Gastroesophageal sphincter (tissue), 4 donors: Measurements from ENCODE around the gene BMP5. TPM values are rescaled to one million over a fixed set of nuclear protein-coding genes. Genes with fewer than 3 reads are reported as not detected.

ENCODE experiments used
- ATAC-seq: fragments of 150-250 bp; one replicate; pipeline ENCODE4 v1.9.1; 2016; ENCODE audit warnings: mild to moderate bottlenecking, moderate library complexity
- H3K27ac ChIP-seq, 4 donors: fragments of 200-600 bp; sonication (generic) in 3 of 4; 1 replicate in 3 of 4; 2 replicates in 1 of 4; pipeline ENCODE4 v1.5.1; 2016 to 2019
- H3K27me3 ChIP-seq: fragments of 200-600 bp; sonication (generic); one replicate; pipeline ENCODE4 v1.5.1; 2019
- H3K36me3 ChIP-seq, 2 donors: fragments of 200-600 bp; sonication (generic); one replicate each; pipeline ENCODE4 v1.5.1; 2019; ENCODE audit warnings: control low read depth in 1 of 2
- H3K4me1 ChIP-seq, 3 donors: fragments of 200-600 bp; sonication (generic); 1 replicate in 2 of 3; 2 replicates in 1 of 3; pipeline ENCODE4 v1.5.1; 2016 to 2019; ENCODE audit warnings: control low read depth in 2 of 3
- H3K4me3 ChIP-seq, 2 donors: fragments of 200-600 bp; sonication (generic); one replicate each; pipeline ENCODE4 v1.5.1; 2019; ENCODE audit warnings: mild to moderate bottlenecking in 1 of 2, moderate library complexity in 1 of 2
- H3K9me3 ChIP-seq, 3 donors: fragments of 200-600 bp; sonication (generic); one replicate each; pipeline ENCODE4 v1.5.1; 2017 to 2019; ENCODE audit warnings: control low read depth in 2 of 3
- EP300 ChIP-seq: sonication (generic); formaldehyde crosslinking; IDR thresholded peaks from one replicate; pipeline ENCODE4 v1.6.1; 2017; ENCODE audit warnings: antibody characterized with exemption, mild to moderate bottlenecking
- POLR2A ChIP-seq, 2 donors: fragments of 450-650 bp; IDR thresholded peaks; one replicate each; pipeline ENCODE4 v1.6.1; 2017; ENCODE audit warnings: antibody characterized with exemption in 2 of 2, mild to moderate bottlenecking in 2 of 2, moderate library complexity in 1 of 2
- POLR2AphosphoS5 ChIP-seq: sonication (generic); formaldehyde crosslinking; IDR thresholded peaks from one replicate; pipeline ENCODE4 v1.6.1; 2017; ENCODE audit warnings: antibody characterized with exemption
- WGBS, 2 donors: methylation state at CpG; one replicate each; pipeline ENCODE4 v1.1.5; 2018; ENCODE audit warnings: low coverage in 1 of 2; 5-methylcytosine and 5-hydroxymethylcytosine counted together
- total RNA-seq, 4 donors: library from RNA; depleted of rRNA; stranded (reverse); fragments of >200 nt; gene quantifications; one replicate each; pipeline ENCODE4 v1.1.0, GENCODE V29; 2016
- TF ChIP-seq, protein P1 (sequence below), 4 experiments: fragments of 200-600 bp in 2 of 4; fragments of 450-650 bp in 2 of 4; sonication (generic) in 1 of 4; IDR thresholded peaks; one replicate each; pipeline ENCODE4 v1.5.1; 2017 to 2019; ENCODE audit warnings: antibody characterized with exemption in 4 of 4, mild to moderate bottlenecking in 2 of 4, moderate library complexity in 2 of 4

The BMP5 gene
- total RNA-seq, 4 donors from 2014 or later: 0.40 to 2.6 (median 0.89) TPM

DNA sequence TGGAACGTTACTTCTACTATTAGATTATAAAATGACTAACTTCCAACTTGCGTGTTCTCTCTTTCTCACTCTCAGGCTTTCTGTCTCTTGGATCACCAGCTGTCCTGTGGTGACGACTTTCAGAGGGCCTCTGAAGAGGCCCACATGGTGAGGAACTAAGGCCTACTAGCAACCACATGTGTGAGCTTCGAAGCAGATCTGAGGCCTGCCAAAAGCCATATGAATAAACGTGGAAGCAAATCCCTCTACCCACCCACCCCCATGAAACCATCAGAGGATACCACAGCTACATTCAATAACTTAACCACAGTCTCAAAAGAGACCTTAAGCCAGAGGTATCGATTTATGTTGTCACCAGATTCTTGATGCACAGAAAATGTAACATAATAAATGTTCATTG lies 13.5 kb upstream of the BMP5 start:
- 82 to 100% methylated on average over 4 to 5 of the region's 6 CpGs for WGBS, 2 donors
- Histone ChIP-seq H3K4me3 (no peak overlapping the region), H3K36me3 (no peaks in the 10 kb centered on the region), H3K9me3 (no peaks in the 10 kb centered on the region), H3K27me3 (no peaks in the 10 kb centered on the region), H3K4me1 (peaks cover 0 to 7% (median 0%) of the 10 kb centered on the region in 3 donors), H3K27ac (no peak overlapping the region)
- TF ChIP-seq EP300 (no peak), POLR2AphosphoS5 (no peak), POLR2A (IDR thresholded peaks at IDR 0.05) (no peak)
- TF ChIP-seq, protein P1, sequence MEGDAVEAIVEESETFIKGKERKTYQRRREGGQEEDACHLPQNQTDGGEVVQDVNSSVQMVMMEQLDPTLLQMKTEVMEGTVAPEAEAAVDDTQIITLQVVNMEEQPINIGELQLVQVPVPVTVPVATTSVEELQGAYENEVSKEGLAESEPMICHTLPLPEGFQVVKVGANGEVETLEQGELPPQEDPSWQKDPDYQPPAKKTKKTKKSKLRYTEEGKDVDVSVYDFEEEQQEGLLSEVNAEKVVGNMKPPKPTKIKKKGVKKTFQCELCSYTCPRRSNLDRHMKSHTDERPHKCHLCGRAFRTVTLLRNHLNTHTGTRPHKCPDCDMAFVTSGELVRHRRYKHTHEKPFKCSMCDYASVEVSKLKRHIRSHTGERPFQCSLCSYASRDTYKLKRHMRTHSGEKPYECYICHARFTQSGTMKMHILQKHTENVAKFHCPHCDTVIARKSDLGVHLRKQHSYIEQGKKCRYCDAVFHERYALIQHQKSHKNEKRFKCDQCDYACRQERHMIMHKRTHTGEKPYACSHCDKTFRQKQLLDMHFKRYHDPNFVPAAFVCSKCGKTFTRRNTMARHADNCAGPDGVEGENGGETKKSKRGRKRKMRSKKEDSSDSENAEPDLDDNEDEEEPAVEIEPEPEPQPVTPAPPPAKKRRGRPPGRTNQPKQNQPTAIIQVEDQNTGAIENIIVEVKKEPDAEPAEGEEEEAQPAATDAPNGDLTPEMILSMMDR (IDR thresholded peaks at IDR 0.05): no peak
- no peak for ATAC-seq

- Histone ChIP-seq H3K9me3 (no peaks in the 10 kb centered on the region), H3K4me3 (no peak overlapping the region), H3K27me3 (no peaks in the 10 kb centered on the region), H3K4me1 (peaks cover 0 to 16% (median 0%) of the 10 kb centered on the region in 3 donors), H3K36me3 (no peaks in the 10 kb centered on the region), H3K27ac (no peak overlapping the region)
- ATAC-seq: no peak
- no peak for TF ChIP-seq POLR2AphosphoS5
- no peak for TF ChIP-seq POLR2A (IDR thresholded peaks at IDR 0.05)
- TF ChIP-seq, protein P1 (IDR thresholded peaks at IDR 0.05): peak in 1 of 4 experiments; percentile 38
- no peak for TF ChIP-seq EP300
- 91 to 94% methylated on average over 3 of the region's 3 CpGs for WGBS, 2 donors
These were observed 10.9 kb upstream of the BMP5 start for GRCh38 chr6:55886185-55886836.

DNA sequence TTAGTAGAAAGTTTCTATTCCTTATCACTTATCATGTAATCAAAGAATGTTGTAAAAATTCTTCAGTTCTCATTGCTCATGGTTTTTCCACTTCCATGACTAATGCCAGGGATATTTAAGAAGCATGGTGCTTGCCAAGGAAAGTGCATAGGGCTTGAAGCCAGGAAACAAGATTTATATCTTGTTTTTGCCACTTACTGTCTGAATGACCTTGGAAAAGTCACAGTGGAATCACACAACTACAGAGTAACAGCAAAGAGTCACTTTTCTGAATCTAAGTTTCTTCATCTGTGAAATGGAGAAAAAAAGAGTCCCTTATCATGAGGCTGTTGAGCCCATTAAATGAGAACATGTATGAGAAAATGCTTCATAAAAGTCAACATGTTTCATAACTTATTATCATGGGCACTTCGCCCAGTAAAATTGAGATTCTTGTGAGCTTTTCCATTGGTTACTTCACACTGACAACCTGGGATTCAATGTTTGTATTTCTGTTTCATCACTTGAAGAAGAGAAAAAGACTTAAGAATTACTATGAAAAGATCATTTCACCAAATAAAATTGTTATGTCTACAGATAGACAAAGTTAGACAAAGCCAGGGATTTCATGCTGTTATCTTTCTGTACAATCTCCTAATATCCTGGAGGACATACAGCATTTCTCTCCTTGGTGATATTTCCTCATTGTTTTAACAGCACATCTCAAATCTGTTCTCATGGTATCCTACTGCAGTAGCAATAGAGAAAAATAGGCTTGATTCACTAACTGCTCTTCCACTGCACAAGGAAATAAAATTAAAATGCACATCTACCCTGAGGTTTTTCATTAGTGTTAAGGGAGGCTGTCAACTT lies 7.6 kb upstream of the BMP5 start:
- 18 to 94% methylated on average over 1 of the region's 1 CpG for whole genome bisulfite sequencing, 2 donors
- peak; percentile 36 for ATAC-seq
- Histone ChIP-seq H3K27me3 (no peaks in the 10 kb centered on the region), H3K36me3 (no peaks in the 10 kb centered on the region), H3K9me3 (no peaks in the 10 kb centered on the region), H3K4me3 (no peak overlapping the region), H3K4me1 (peaks cover 0 to 16% (median 0%) of the 10 kb centered on the region in 3 donors), H3K27ac (peak overlapping the region in 1 of 4 donors; percentile 9)
- TF ChIP-seq EP300 (no peak), POLR2AphosphoS5 (no peak)
- TF ChIP-seq, protein P1 (IDR thresholded peaks at IDR 0.05): no peak

GRCh38 chr6:55877283-55877682 lies 1.9 kb upstream of the BMP5 start:
- no peaks in the 10 kb centered on the region for H3K27me3 ChIP-seq
- no peaks in the 10 kb centered on the region for H3K36me3 ChIP-seq
- peaks cover 0 to under 1% (median 0%) of the 10 kb centered on the region in 3 donors for H3K4me1 ChIP-seq
- TF ChIP-seq EP300 (no peak), POLR2A (IDR thresholded peaks at IDR 0.05) (no peak), POLR2AphosphoS5 (no peak)
- TF ChIP-seq, protein P1 (IDR thresholded peaks at IDR 0.05): no peak
- H3K27ac ChIP-seq: no peak overlapping the region
- no peaks in the 10 kb centered on the region for H3K9me3 ChIP-seq
- 55 to 56% methylated on average over 3 of the region's 3 CpGs for WGBS, 2 donors
- H3K4me3 ChIP-seq: no peak overlapping the region
- ATAC-seq: no peak
